IPS DF 6.9 (cell line): ENCODE results near the gene RPL18A.

Experiments used
- DNase-seq: peaks from one replicate; pipeline ENCODE4 v3.0.0-alpha.2; 2013; ENCODE audit warnings: low read depth, low spot score
- H3K27ac ChIP-seq: one replicate; pipeline ENCODE4 v1.5.1; 2013; ENCODE audit warnings: low read length, control low read depth
- H3K27me3 ChIP-seq: 2 replicates; pipeline ENCODE4 v1.6.1; 2013; ENCODE audit warnings: mild to moderate bottlenecking, low read length; ENCODE audit not compliant: control insufficient read depth, insufficient read depth
- H3K36me3 ChIP-seq: 2 replicates; pipeline ENCODE4 v1.6.1; 2013; ENCODE audit warnings: low read length; ENCODE audit not compliant: control insufficient read depth, insufficient read depth
- H3K4me1 ChIP-seq: 2 replicates; pipeline ENCODE4 v1.6.1; 2013; ENCODE audit warnings: low read length; ENCODE audit not compliant: control insufficient read depth, insufficient read depth
- H3K4me3 ChIP-seq: 2 replicates; pipeline ENCODE4 v1.5.1; 2013; ENCODE audit warnings: mild to moderate bottlenecking, low read length
- H3K9me3 ChIP-seq: 2 replicates; pipeline ENCODE4 v1.6.1; 2013; ENCODE audit warnings: low read length, inconsistent platforms; ENCODE audit not compliant: control insufficient read depth, insufficient read depth
- WGBS: extraction: QIAGEN DNeasy Blood & Tissue Kit; methylation state at CpG from one replicate; pipeline ENCODE4 v1.1.7; 2013; ENCODE audit warnings: mixed read lengths, missing lambda C conversion rate; ENCODE audit not compliant: insufficient read length, insufficient coverage; 5-methylcytosine and 5-hydroxymethylcytosine counted together

The RPL18A gene

GRCh38 chr19:17859533-17860330 lies at the start of gene RPL18A:
Gene RPL18A (plus strand): TSS chr19:17859910. CDS start chr19:17859957, 47 bp downstream.
- peaks cover 29% of the 10 kb centered on the region for H3K36me3 ChIP-seq
- DNase-seq, result peak; percentile 99
- no peaks in the 10 kb centered on the region for H3K4me1 ChIP-seq
- no peak within 1 kb of the TSS for H3K27ac ChIP-seq
- no CpG with 5 or more reads among the region's 80 CpGs for WGBS
- H3K9me3 ChIP-seq, result no peaks in the 10 kb centered on the region
- H3K27me3 ChIP-seq, result no peaks in the 10 kb centered on the region
- peak within 1 kb of the TSS; percentile 96 for H3K4me3 ChIP-seq

GRCh38 chr19:17811103-17811502 lies 48.6 kb upstream of the RPL18A start:
- no peaks in the 10 kb centered on the region for H3K27me3 ChIP-seq
- H3K36me3 ChIP-seq, result no peaks in the 10 kb centered on the region
- H3K4me3 ChIP-seq, result no peak overlapping the region
- no peak overlapping the region for H3K27ac ChIP-seq
- WGBS, result no CpG with 5 or more reads among the region's 2 CpGs
- no peaks in the 10 kb centered on the region for H3K9me3 ChIP-seq
- H3K4me1 ChIP-seq, result no peaks in the 10 kb centered on the region
- no peak for DNase-seq

GRCh38 chr19:17811681-17812080 lies 48.0 kb upstream of the RPL18A start:
- Histone ChIP-seq H3K4me3 (no peak overlapping the region), H3K9me3 (no peaks in the 10 kb centered on the region), H3K36me3 (no peaks in the 10 kb centered on the region), H3K4me1 (no peaks in the 10 kb centered on the region), H3K27ac (no peak overlapping the region), H3K27me3 (no peaks in the 10 kb centered on the region)
- DNase-seq, result no peak
- no CpG with 5 or more reads among the region's 20 CpGs for WGBS

- H3K27ac ChIP-seq, result no peak overlapping the region
- H3K4me1 ChIP-seq, result no peaks in the 10 kb centered on the region
- DNase-seq, result no peak
- no peaks in the 10 kb centered on the region for H3K27me3 ChIP-seq
- H3K4me3 ChIP-seq, result no peak overlapping the region
- no peaks in the 10 kb centered on the region for H3K9me3 ChIP-seq
- no peaks in the 10 kb centered on the region for H3K36me3 ChIP-seq
- no CpG with 5 or more reads among the region's 5 CpGs for WGBS
These were observed 47.6 kb upstream of the RPL18A start for GRCh38 chr19:17812099-17812498.

GRCh38 chr19:17817668-17818363 lies 41.9 kb upstream of the RPL18A start:
- H3K9me3 ChIP-seq, result no peaks in the 10 kb centered on the region
- no peaks in the 10 kb centered on the region for H3K27me3 ChIP-seq
- H3K27ac ChIP-seq, result no peak overlapping the region
- H3K4me1 ChIP-seq, result no peaks in the 10 kb centered on the region
- no peaks in the 10 kb centered on the region for H3K36me3 ChIP-seq
- no peak overlapping the region for H3K4me3 ChIP-seq
- DNase-seq, result no peak
- WGBS, result no CpG with 5 or more reads among the region's 13 CpGs

GRCh38 chr19:17821190-17821589 lies 38.5 kb upstream of the RPL18A start, which contains the start of gene INSL3:
Gene INSL3 (minus strand): TSS chr19:17821519. CDS start chr19:17821506, 13 bp downstream.
- H3K27ac ChIP-seq, result no peak within 1 kb of the TSS
- H3K4me1 ChIP-seq, result no peaks in the 10 kb centered on the region
- no peaks in the 10 kb centered on the region for H3K27me3 ChIP-seq
- no peaks in the 10 kb centered on the region for H3K9me3 ChIP-seq
- no peaks in the 10 kb centered on the region for H3K36me3 ChIP-seq
- no peak for DNase-seq
- no CpG with 5 or more reads among the region's 34 CpGs for WGBS
- no peak within 1 kb of the TSS for H3K4me3 ChIP-seq

GRCh38 chr19:17824339-17824738 lies 35.4 kb upstream of the RPL18A start:
- no peaks in the 10 kb centered on the region for H3K27me3 ChIP-seq
- DNase-seq, result no peak
- no CpG with 5 or more reads among the region's 8 CpGs for WGBS
- H3K27ac ChIP-seq, result no peak overlapping the region
- no peaks in the 10 kb centered on the region for H3K36me3 ChIP-seq
- H3K9me3 ChIP-seq, result no peaks in the 10 kb centered on the region
- no peaks in the 10 kb centered on the region for H3K4me1 ChIP-seq
- H3K4me3 ChIP-seq, result no peak overlapping the region

GRCh38 chr19:17826508-17827056 lies 33.1 kb upstream of the RPL18A start:
- 0 out of 2 replicates have a peak, but pooled peaks cover 1% of the 10 kb centered on the region for H3K4me1 ChIP-seq
- H3K4me3 ChIP-seq, result no peak overlapping the region
- no peak overlapping the region for H3K27ac ChIP-seq
- DNase-seq, result no peak
- no peaks in the 10 kb centered on the region for H3K27me3 ChIP-seq
- H3K36me3 ChIP-seq, result no peaks in the 10 kb centered on the region
- H3K9me3 ChIP-seq, result no peaks in the 10 kb centered on the region
- WGBS, result no CpG with 5 or more reads among the region's 13 CpGs

- Histone ChIP-seq H3K27ac (no peak overlapping the region), H3K4me1 (0 out of 2 replicates have a peak, but pooled peaks cover 1% of the 10 kb centered on the region), H3K36me3 (no peaks in the 10 kb centered on the region), H3K9me3 (no peaks in the 10 kb centered on the region), H3K27me3 (no peaks in the 10 kb centered on the region), H3K4me3 (peak overlapping the region; percentile 31; the same call in 1 of the 2 replicates)
- peak; percentile 82 for DNase-seq
- no CpG with 5 or more reads among the region's 29 CpGs for WGBS
These were observed 29.7 kb upstream of the RPL18A start for GRCh38 chr19:17829855-17830566.
